SK-N-SH (cell line): Measurements from ENCODE around the gene BRIX1. TPM values are rescaled to one million over a fixed set of nuclear protein-coding genes. Genes with fewer than 3 reads are reported as not detected.

ENCODE experiments used
- CTCF ChIA-PET: fragments of 300-600, 350-600 bp; formaldehyde crosslinking; extraction: SDS; loops from one replicate; lab custom pipeline; 2021; lab: Yijun Ruan, JAX
- POLR2A ChIA-PET: fragments of 350-600 bp; sonication (Branson Sonifier 250); formaldehyde crosslinking; extraction: SDS; loops from one replicate; lab custom pipeline; 2020; ENCODE audit warnings: antibody characterized with exemption, inconsistent platforms; lab: Yijun Ruan, JAX
- DNase-seq: peaks from one replicate; pipeline ENCODE4 v3.0.0; 2012
- H2AFZ ChIP-seq: fragments of 200-600 bp; sonication (generic); 2 replicates; pipeline ENCODE4 v1.8.1; 2016; ENCODE audit warnings: antibody characterized with exemption, mild to moderate bottlenecking, low read depth
- H3F3A ChIP-seq: fragments of 200-600 bp; sonication (generic); replicated peaks from 2 replicates; pipeline ENCODE3; 2016; ENCODE audit warnings: antibody characterized with exemption, mild to moderate bottlenecking; ENCODE audit not compliant: insufficient read depth
- H3K27ac ChIP-seq, 2 experiments: fragments of 200-500 bp in 1 of 2; fragments of 200-600 bp in 1 of 2; sonication (Bioruptor generic) in 1 of 2; sonication (generic), shearing (Covaris generic) in 1 of 2; 2 replicates each; pipeline versions ENCODE4 v1.5.1 to v1.6.1; 2014 to 2016; ENCODE audit warnings: low read depth in 2 of 2, inconsistent platforms in 1 of 2, low read length in 1 of 2, mild to moderate bottlenecking in 1 of 2, mixed read lengths in 1 of 2
- H3K27me3 ChIP-seq: fragments of 200-600 bp; sonication (generic), shearing (Covaris generic); 2 replicates; pipeline ENCODE4 v1.6.1; 2016; ENCODE audit warnings: mixed run types; ENCODE audit not compliant: insufficient read depth
- H3K36me3 ChIP-seq, 2 experiments: fragments of 200-500 bp in 1 of 2; fragments of 200-600 bp in 1 of 2; sonication (Bioruptor generic) in 1 of 2; sonication (generic) in 1 of 2; replicated peaks in 1 of 2; 2 replicates each; pipeline versions ENCODE3 to v1.5.1; 2014 to 2016; ENCODE audit warnings: low read length in 1 of 2, mild to moderate bottlenecking in 1 of 2; ENCODE audit not compliant: insufficient read depth in 2 of 2, control insufficient read depth in 1 of 2
- H3K4me1 ChIP-seq, 2 experiments: fragments of 200-500 bp in 1 of 2; fragments of 200-600 bp in 1 of 2; sonication (Bioruptor generic) in 1 of 2; sonication (generic), shearing (Covaris generic) in 1 of 2; 2 replicates each; pipeline versions ENCODE4 v1.5.1 to v1.6.1; 2014 to 2016; ENCODE audit warnings: low read depth in 1 of 2, low read length in 1 of 2, mixed run types in 1 of 2; ENCODE audit not compliant: insufficient read depth in 2 of 2, control insufficient read depth in 1 of 2
- H3K4me2 ChIP-seq: fragments of 200-600 bp; sonication (generic), shearing (Covaris generic); 2 replicates; pipeline ENCODE4 v1.6.1; 2017; ENCODE audit warnings: mixed run types
- H3K4me3 ChIP-seq, 2 experiments: fragments of 200-500 bp in 1 of 2; fragments of 200-600 bp in 1 of 2; sonication (Bioruptor generic) in 1 of 2; sonication (generic), shearing (Covaris generic) in 1 of 2; 2 replicates each; pipeline versions ENCODE4 v1.5.1 to v1.8.1; 2014 to 2016; ENCODE audit warnings: low read depth in 2 of 2, inconsistent platforms in 1 of 2, low read length in 1 of 2, mild to moderate bottlenecking in 1 of 2, mixed read lengths in 1 of 2, moderate library complexity in 1 of 2
- H3K79me2 ChIP-seq: fragments of 200-600 bp; sonication (generic); 2 replicates; pipeline ENCODE4 v1.8.1; 2017; ENCODE audit warnings: mild to moderate bottlenecking; ENCODE audit not compliant: insufficient read depth
- H3K9ac ChIP-seq: fragments of 200-600 bp; sonication (generic); 2 replicates; pipeline ENCODE4 v1.6.1; 2017; ENCODE audit warnings: mixed run types
- H3K9me2 ChIP-seq: fragments of 200-600 bp; sonication (generic); 2 replicates; pipeline ENCODE4 v1.6.1; 2017; ENCODE audit warnings: mixed run types
- H3K9me3 ChIP-seq: fragments of 200-600 bp; sonication (generic); 2 replicates; pipeline ENCODE4 v1.6.1; 2017; ENCODE audit warnings: mixed run types, mild to moderate bottlenecking, moderate library complexity
- H4K20me1 ChIP-seq: fragments of 200-600 bp; sonication (generic); 2 replicates; pipeline ENCODE4 v1.6.1; 2017; ENCODE audit warnings: mild to moderate bottlenecking, mixed run types; ENCODE audit not compliant: insufficient read depth
- CHD2 ChIP-seq: fragments of 150-350 bp; IDR thresholded peaks from 2 replicates; pipeline ENCODE4 v1.6.1; 2018; ENCODE audit warnings: low read length; ENCODE audit not compliant: partially characterized antibody
- ELF1 ChIP-seq: IDR thresholded peaks from 2 replicates; pipeline ENCODE4 v1.4.0; 2012
- EZH2phosphoT487 ChIP-seq: fragments of 200-600 bp; sonication (generic); IDR thresholded peaks from 2 replicates; pipeline ENCODE4 v1.6.1; 2017; ENCODE audit warnings: low read depth, mixed run types, mild to moderate bottlenecking, antibody characterized with exemption, moderate library complexity, borderline replicate concordance
- FOXJ3 ChIP-seq: sonication (generic); formaldehyde crosslinking; IDR thresholded peaks from 2 replicates; pipeline ENCODE4 v1.5.1; 2020; ENCODE audit warnings: mild to moderate bottlenecking, missing genetic modification reagents
- FOXM1 ChIP-seq: IDR thresholded peaks from 2 replicates; pipeline ENCODE4 v1.4.0; 2012; ENCODE audit warnings: low read depth, mild to moderate bottlenecking
- GABPA ChIP-seq: IDR thresholded peaks from 2 replicates; pipeline ENCODE4 v1.4.0; 2012; ENCODE audit warnings: low read depth, mild to moderate bottlenecking
- IRF3 ChIP-seq: fragments of 150-350 bp; IDR thresholded peaks from 2 replicates; pipeline ENCODE4 v1.6.1; 2016; ENCODE audit warnings: mild to moderate bottlenecking, low read depth, low read length
- MEF2A ChIP-seq: IDR thresholded peaks from 2 replicates; pipeline ENCODE4 v1.4.0; 2012; ENCODE audit warnings: low read depth, borderline replicate concordance
- NRF1 ChIP-seq: IDR thresholded peaks from 2 replicates; pipeline ENCODE4 v1.6.1; 2012; ENCODE audit warnings: low read depth, mild to moderate bottlenecking, low read length
- PBX3 ChIP-seq: IDR thresholded peaks from 2 replicates; pipeline ENCODE4; 2012
- POLR2AphosphoS5 ChIP-seq: IDR thresholded peaks from 2 replicates; pipeline ENCODE4 v1.6.1; 2012; ENCODE audit warnings: low read depth, low read length
- TCF12 ChIP-seq: IDR thresholded peaks from 2 replicates; pipeline ENCODE4 v1.4.0; 2012
- TEAD4 ChIP-seq: IDR thresholded peaks from 2 replicates; pipeline ENCODE4 v1.4.0; 2012; ENCODE audit warnings: mild to moderate bottlenecking, borderline replicate concordance; ENCODE audit not compliant: insufficient read depth
- USF2 ChIP-seq: fragments of 150-350 bp; IDR thresholded peaks from 2 replicates; pipeline ENCODE4 v1.6.1; 2017; ENCODE audit warnings: antibody characterized with exemption, low read length, low read depth, borderline replicate concordance
- YY1 ChIP-seq: IDR thresholded peaks from 2 replicates; pipeline ENCODE4 v1.4.0; 2012; ENCODE audit warnings: low read depth, mild to moderate bottlenecking
- WGBS: methylation state at CpG from one replicate; pipeline ENCODE4 v1.1.6; 2017; ENCODE audit warnings: low lambda C conversion rate; 5-methylcytosine and 5-hydroxymethylcytosine counted together
- polyA plus RNA-seq, 3 experiments: library from polyadenylated mRNA; depleted of rRNA; stranded (reverse); fragments of >200 nt; gene quantifications; 2 replicates each; pipeline ENCODE4 v1.2.3, GENCODE V29; 2012
- TF ChIP-seq, protein P1 (sequence below): fragments of 200-600 bp; sonication (generic); IDR thresholded peaks from 2 replicates; pipeline ENCODE4 v1.6.1; 2017; ENCODE audit warnings: antibody characterized with exemption, mild to moderate bottlenecking, moderate library complexity
- TF ChIP-seq, protein P2 (sequence below): IDR thresholded peaks from 2 replicates; pipeline ENCODE4 v1.4.0; 2012; ENCODE audit warnings: low read depth

The BRIX1 gene
- polyA plus RNA-seq, 1 of the 3 experiments (the other 2 are of a cell fraction): 18.4 TPM

- Histone ChIP-seq H4K20me1 (no peaks in the 10 kb centered on the region), H3K4me3 (peak overlapping the region; percentile 96 to 100), H3K4me2 (peak overlapping the region; percentile 78), H3K4me1 (peaks cover 12 to 16% of the 10 kb centered on the region in 2 experiments), H3K79me2 (peaks cover 97% of the 10 kb centered on the region), H3K9me2 (no peaks in the 10 kb centered on the region), H3F3A (peaks cover 13% of the 10 kb centered on the region), H3K36me3 (peaks cover 36 to 42% of the 10 kb centered on the region in 2 experiments), H3K27ac (peak overlapping the region; percentile 83 to 89), H2AFZ (peak overlapping the region; percentile 89), H3K9me3 (no peaks in the 10 kb centered on the region), H3K9ac (peak overlapping the region; percentile 88), H3K27me3 (no peaks in the 10 kb centered on the region)
- 2% methylated on average over 15 of the region's 20 CpGs for WGBS
- DNase-seq: no peak
- CTCF ChIA-PET: interaction anchor here (0.9 to 1.9 kb wide), 5 partner anchors 14 to 441 kb away, joined by 3 to 6 read pairs (median 4); no protein-coding TSS in a partner anchor
- TF ChIP-seq YY1 (peak; percentile 2; the same call in 1 of the 2 replicates), FOXJ3 (0 out of 2 replicates have a peak, but pooled peaks have one; percentile 1), IRF3 (no peak), MEF2A (no peak)
- POLR2A ChIA-PET: interaction anchor here (1.1 to 1.8 kb wide), 5 partner anchors 8 to 908 kb away, joined by 3 to 32 read pairs (median 8); partner anchors contain the start of genes AMACR, DNAJC21 and RAI14
Observed at GRCh38 chr5:34915856-34916192, 313 bp downstream of the BRIX1 start.

- H3K79me2 ChIP-seq: peaks cover 97% of the 10 kb centered on the region
- H3K9ac ChIP-seq: peak overlapping the region; percentile 88
- no peaks in the 10 kb centered on the region for H3K9me2 ChIP-seq
- no peak overlapping the region for H2AFZ ChIP-seq
- no peak for TF ChIP-seq CHD2
- no peak for TF ChIP-seq NRF1
- no peak for TF ChIP-seq POLR2AphosphoS5
- no peak for TF ChIP-seq TCF12
- TF ChIP-seq EZH2phosphoT487: no peak
- TF ChIP-seq USF2: no peak
- TF ChIP-seq FOXM1: no peak
- no peak for TF ChIP-seq TEAD4
- TF ChIP-seq FOXJ3: no peak
- no peak for TF ChIP-seq GABPA
- TF ChIP-seq PBX3: no peak
- no peak for TF ChIP-seq ELF1
- TF ChIP-seq, protein P1, sequence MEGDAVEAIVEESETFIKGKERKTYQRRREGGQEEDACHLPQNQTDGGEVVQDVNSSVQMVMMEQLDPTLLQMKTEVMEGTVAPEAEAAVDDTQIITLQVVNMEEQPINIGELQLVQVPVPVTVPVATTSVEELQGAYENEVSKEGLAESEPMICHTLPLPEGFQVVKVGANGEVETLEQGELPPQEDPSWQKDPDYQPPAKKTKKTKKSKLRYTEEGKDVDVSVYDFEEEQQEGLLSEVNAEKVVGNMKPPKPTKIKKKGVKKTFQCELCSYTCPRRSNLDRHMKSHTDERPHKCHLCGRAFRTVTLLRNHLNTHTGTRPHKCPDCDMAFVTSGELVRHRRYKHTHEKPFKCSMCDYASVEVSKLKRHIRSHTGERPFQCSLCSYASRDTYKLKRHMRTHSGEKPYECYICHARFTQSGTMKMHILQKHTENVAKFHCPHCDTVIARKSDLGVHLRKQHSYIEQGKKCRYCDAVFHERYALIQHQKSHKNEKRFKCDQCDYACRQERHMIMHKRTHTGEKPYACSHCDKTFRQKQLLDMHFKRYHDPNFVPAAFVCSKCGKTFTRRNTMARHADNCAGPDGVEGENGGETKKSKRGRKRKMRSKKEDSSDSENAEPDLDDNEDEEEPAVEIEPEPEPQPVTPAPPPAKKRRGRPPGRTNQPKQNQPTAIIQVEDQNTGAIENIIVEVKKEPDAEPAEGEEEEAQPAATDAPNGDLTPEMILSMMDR: no peak
- TF ChIP-seq, protein P2, sequence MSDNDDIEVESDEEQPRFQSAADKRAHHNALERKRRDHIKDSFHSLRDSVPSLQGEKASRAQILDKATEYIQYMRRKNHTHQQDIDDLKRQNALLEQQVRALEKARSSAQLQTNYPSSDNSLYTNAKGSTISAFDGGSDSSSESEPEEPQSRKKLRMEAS: no peak
- no peak for TF ChIP-seq IRF3
- TF ChIP-seq, all 33 proteins: peak for 0
- H3K4me1 ChIP-seq: peaks cover 12 to 16% of the 10 kb centered on the region in 2 experiments
- 5% methylated on average over 6 of the region's 6 CpGs for WGBS
- peak overlapping the region; percentile 78 for H3K4me2 ChIP-seq
- DNase-seq: no peak
- peaks cover 15% of the 10 kb centered on the region for H3F3A ChIP-seq
- CTCF ChIA-PET: interaction anchor here (0.9 to 1.6 kb wide), 2 partner anchors 14 to 19 kb away, joined by 3 to 4 read pairs; no protein-coding TSS in a partner anchor
- no peaks in the 10 kb centered on the region for H3K27me3 ChIP-seq
- H3K4me3 ChIP-seq: peak overlapping the region; percentile 96 to 100
- POLR2A ChIA-PET: interaction anchor here (0.9 to 1.8 kb wide), 2 partner anchors 13 kb away, joined by 4 to 32 read pairs; partner anchors contain the start of gene DNAJC21
- peak overlapping the region in 1 of 2 experiments; percentile 83; a peak in 2 of 4 replicates for H3K27ac ChIP-seq
- no peaks in the 10 kb centered on the region for H4K20me1 ChIP-seq
- H3K36me3 ChIP-seq: peaks cover 36 to 42% of the 10 kb centered on the region in 2 experiments
- no peaks in the 10 kb centered on the region for H3K9me3 ChIP-seq
Observed at GRCh38 chr5:34916518-34916917, 1.0 kb downstream of the BRIX1 start.
